HPDE6-E6E7 (cell line): ENCODE results near the gene STXBP1.

Source experiments
- DNase-seq: peaks from one replicate; pipeline ENCODE4 v3.0.0; 2011; ENCODE audit warnings: missing footprints; ENCODE audit errors: extremely low spot score

Gene STXBP1

DNA sequence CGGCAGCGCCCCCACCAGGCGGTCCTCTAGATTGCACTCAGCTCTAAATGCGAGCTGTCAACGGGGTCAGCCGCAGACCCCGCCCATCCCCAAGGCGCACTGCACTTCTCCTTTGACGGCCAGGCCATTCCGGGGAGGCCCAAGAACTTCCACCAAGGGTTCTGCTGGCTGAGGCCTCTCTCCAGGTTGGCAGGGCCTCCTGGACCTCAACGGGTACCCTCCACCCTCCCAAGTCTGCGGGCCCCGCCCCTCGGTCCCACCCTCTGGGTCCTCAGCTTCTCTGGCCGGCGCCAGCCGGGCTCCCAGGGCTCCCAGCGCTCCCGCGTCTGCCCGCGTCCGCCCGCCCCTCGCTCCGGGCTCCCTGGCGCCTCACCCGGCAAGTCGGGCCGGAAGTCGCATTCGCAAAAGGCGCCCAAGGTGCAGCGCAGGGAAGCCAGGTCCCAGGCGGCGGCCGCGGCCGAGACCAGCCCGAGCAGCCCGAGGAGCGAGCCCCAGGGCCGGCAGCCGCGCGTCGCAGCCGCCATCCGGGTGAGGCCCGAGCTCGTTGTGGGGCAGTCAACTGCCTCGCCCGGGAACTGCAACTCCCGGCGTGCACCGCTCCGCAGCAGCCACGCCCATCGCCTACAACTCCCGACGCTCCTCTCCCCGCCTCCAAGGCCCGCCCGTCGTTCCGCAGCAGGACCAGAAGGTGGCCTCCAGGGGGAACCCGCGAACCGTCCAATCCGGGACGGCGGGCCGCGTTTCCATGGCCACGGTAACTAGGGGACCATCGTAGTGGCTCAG lies 122.9 kb downstream of the STXBP1 start, which contains the start of gene TOR2A:
Gene TOR2A, minus strand, starts transcription at position 548 of the 783 bp plus-strand sequence. Its CDS starts 24 bp downstream, at position 524.
- DNase-seq = peak; percentile 90

DNA sequence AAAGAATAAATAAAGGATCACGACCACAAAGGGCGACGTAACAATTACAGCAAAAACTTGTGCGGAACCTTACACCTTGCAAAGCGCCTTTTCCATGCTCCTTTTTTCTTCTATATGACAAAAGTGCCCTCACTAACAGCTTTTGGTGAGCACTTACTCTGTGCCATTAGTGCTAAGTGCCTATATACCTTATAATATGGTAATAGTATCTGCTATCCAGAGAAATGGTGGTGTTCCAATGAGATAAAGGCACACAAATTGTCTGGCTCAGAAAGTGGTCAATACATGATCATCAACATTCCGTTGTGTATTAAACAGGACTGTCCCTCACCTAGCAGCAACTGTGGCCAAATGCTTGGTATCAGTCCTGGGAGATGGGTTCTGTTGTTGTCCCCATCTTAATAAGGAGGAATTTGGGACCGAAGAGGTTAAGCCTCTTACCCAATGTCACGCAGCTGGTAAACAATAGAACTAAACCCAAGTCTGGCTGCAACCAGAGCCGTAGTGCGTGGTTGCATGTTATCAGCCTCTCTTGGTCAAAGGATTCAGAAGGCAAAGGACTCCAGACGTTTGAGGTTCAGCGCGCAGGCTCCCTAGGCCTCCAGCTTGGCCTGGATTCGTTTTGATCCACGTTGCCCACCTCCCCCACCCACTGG lies 123.6 kb downstream of the STXBP1 start:
- DNase-seq = no peak

DNA sequence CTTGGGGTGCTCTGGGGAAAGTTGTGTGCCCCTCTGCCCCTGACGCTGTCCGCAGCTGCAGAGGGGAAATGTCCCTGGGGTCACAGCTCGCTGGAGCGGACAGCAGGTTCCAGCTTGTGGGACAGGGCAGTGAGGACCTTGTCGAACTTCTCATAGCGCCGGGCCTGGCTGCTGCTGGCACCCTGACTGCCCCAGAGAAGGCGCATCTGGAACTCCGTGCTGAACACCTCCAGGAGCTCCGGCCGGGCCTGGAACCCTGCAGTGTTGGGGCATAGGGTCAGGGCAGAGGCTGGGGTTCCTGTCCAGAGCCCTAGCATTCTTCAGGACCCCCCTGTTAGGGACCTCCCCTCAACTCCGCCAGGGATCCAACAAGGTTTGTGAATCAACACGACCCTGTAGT lies 126.6 kb downstream of the STXBP1 start:
- no peak for DNase-seq

DNA sequence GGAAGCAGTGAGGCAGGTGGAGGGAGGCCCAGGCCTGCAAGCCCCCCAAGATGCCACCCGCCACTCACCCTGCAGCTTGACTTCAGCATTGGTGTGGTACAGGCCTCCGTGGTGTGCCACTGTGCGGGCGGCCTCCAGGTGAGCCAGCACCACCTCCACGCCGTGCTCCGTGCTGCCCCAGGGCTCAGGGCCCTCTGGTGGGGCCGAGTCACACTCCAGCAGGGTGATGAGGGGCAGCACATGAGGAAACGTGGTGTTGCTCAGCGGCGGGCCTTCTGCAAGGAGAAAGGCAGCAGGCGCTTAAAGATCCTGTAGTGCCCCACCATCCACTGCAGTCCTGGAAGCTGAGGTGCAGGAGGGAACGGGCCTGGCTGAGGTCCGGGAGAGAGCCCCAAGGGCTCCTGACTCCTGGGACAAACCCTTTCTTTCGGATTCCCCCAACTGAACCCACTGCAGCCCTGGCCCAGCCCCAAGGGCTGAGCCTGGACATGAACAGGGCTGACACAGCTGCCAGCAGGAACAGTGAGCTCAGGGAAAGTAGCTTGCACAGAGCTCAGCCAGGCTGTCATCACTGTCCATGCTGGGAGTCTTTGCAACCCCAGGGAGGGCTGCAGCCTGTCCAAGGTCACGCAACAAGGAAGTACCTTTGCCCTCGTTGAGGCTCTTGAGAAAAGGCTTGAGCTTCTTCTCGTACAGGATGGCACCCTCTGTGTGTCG lies 127.7 kb downstream of the STXBP1 start:
- no peak for DNase-seq

DNA sequence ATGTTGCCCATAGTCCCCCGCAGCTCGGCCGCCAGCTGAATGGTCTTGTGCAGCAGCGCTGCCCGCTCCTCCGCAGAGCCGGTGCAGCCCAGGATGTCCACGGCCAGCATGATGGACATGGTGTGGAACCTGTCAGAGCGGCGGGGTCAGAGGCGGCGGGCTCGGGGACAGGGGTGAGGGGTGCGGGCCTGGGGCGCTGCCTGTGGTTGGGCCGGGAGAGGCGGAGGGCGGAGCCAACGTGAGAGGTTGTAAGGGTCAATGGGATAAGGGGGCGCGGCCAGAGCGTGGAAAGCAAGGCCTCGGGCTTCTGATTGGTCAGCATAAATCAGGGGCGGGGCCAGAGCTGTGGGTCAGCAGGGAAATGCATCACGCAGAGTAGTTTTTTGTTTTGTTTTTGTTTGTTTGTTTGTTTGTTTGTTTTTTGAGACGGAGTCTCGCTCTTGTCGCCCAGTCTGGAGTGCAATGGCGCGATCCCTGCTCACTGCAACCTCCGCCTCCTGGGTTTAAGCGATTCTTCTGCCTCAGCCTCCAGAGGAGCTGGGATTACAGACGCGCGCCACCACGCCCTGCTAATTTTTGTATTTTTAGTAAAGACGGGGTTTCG lies 129.9 kb downstream of the STXBP1 start:
- DNase-seq = no peak
